H9 (cell line): ENCODE results near the gene IBA57. TPM values are rescaled to one million over a fixed set of nuclear protein-coding genes. Genes with fewer than 3 reads are reported as not detected.

Experiments
- DNase-seq: peaks from one replicate; pipeline ENCODE4 v3.0.0-alpha.2; 2017
- H2AFZ ChIP-seq: one replicate; pipeline ENCODE4 v1.6.1; 2013; ENCODE audit warnings: mild to moderate bottlenecking, low read length, control low read depth, moderate library complexity
- H2AK5ac ChIP-seq: 2 replicates; pipeline ENCODE4 v1.6.1; 2013; ENCODE audit warnings: low read length, control low read depth, mixed read lengths; ENCODE audit not compliant: insufficient read length
- H2BK120ac ChIP-seq: one replicate; pipeline ENCODE4 v1.6.1; 2013; ENCODE audit warnings: low read depth, mild to moderate bottlenecking, low read length, control low read depth, inconsistent platforms; ENCODE audit not compliant: poor library complexity, severe bottlenecking
- H2BK12ac ChIP-seq: 2 replicates; pipeline ENCODE4 v1.6.1; 2013; ENCODE audit warnings: low read length, control low read depth, mixed read lengths, low read depth; ENCODE audit not compliant: insufficient read length
- H2BK15ac ChIP-seq: 2 replicates; pipeline ENCODE4 v1.6.1; 2013; ENCODE audit warnings: low read depth, low read length, control low read depth
- H2BK20ac ChIP-seq: one replicate; pipeline ENCODE4 v1.6.1; 2013; ENCODE audit warnings: low read depth, mild to moderate bottlenecking, low read length, control low read depth, inconsistent platforms; ENCODE audit not compliant: poor library complexity, severe bottlenecking
- H2BK5ac ChIP-seq: 2 replicates; pipeline ENCODE4 v1.6.1; 2013; ENCODE audit warnings: low read length, control low read depth, mixed read lengths; ENCODE audit not compliant: insufficient read length
- H3K14ac ChIP-seq: 2 replicates; pipeline ENCODE4 v1.6.1; 2013; ENCODE audit warnings: low read length, control low read depth; ENCODE audit not compliant: insufficient read depth
- H3K18ac ChIP-seq: 2 replicates; pipeline ENCODE4 v1.6.1; 2013; ENCODE audit warnings: low read depth, mild to moderate bottlenecking, mixed read lengths, low read length, control low read depth; ENCODE audit not compliant: insufficient read length
- H3K23ac ChIP-seq: 2 replicates; pipeline ENCODE4 v1.6.1; 2013; ENCODE audit warnings: low read length, control low read depth, mixed read lengths, low read depth; ENCODE audit not compliant: insufficient read length
- H3K23me2 ChIP-seq: 2 replicates; pipeline ENCODE4 v1.6.1; 2013; ENCODE audit warnings: low read depth, mild to moderate bottlenecking, mixed read lengths, low read length, control low read depth; ENCODE audit not compliant: insufficient read length, poor library complexity, severe bottlenecking
- H3K27ac ChIP-seq: 2 replicates; pipeline ENCODE4 v1.5.1; 2013; ENCODE audit warnings: low read length, control low read depth, mixed read lengths, low read depth; ENCODE audit not compliant: insufficient read length
- H3K27me3 ChIP-seq: 2 replicates; pipeline ENCODE4 v1.6.1; 2013; ENCODE audit warnings: low read length, control low read depth, inconsistent platforms; ENCODE audit not compliant: insufficient read depth
- H3K4ac ChIP-seq: 2 replicates; pipeline ENCODE4 v1.6.1; 2013; ENCODE audit warnings: low read depth, mild to moderate bottlenecking, control low read depth, inconsistent platforms, low read length, moderate library complexity
- H3K4me1 ChIP-seq: 2 replicates; pipeline ENCODE4 v1.6.1; 2013; ENCODE audit warnings: low read length, control low read depth, inconsistent platforms; ENCODE audit not compliant: insufficient read depth
- H3K4me2 ChIP-seq: 2 replicates; pipeline ENCODE4 v1.6.1; 2013; ENCODE audit warnings: low read length, control low read depth, mixed read lengths; ENCODE audit not compliant: insufficient read length, insufficient read depth
- H3K56ac ChIP-seq: 2 replicates; pipeline ENCODE4 v1.6.1; 2013; ENCODE audit warnings: low read depth, mild to moderate bottlenecking, mixed read lengths, low read length, control low read depth; ENCODE audit not compliant: insufficient read length
- H3K79me1 ChIP-seq: 2 replicates; pipeline ENCODE4 v1.6.1; 2013; ENCODE audit warnings: low read depth, mild to moderate bottlenecking, moderate library complexity, low read length, control low read depth, inconsistent platforms; ENCODE audit not compliant: insufficient read depth, poor library complexity, severe bottlenecking
- H3K79me2 ChIP-seq: 2 replicates; pipeline ENCODE4 v1.6.1; 2013; ENCODE audit warnings: low read length, control low read depth, inconsistent platforms; ENCODE audit not compliant: insufficient read depth
- H3K9ac ChIP-seq: 2 replicates; pipeline ENCODE4 v1.6.1; 2013; ENCODE audit warnings: low read length, control low read depth, mixed read lengths; ENCODE audit not compliant: insufficient read length; ENCODE audit errors: extremely low read depth
- H3K9me3 ChIP-seq: one replicate; pipeline ENCODE4 v1.6.1; 2013; ENCODE audit warnings: low read depth, low read length, inconsistent platforms; ENCODE audit not compliant: control insufficient read depth
- H3T11ph ChIP-seq: one replicate; pipeline ENCODE4 v1.6.1; 2013; ENCODE audit warnings: mild to moderate bottlenecking, low read length, control low read depth, inconsistent platforms
- H4K20me1 ChIP-seq: one replicate; pipeline ENCODE4 v1.6.1; 2013; ENCODE audit not compliant: control insufficient read depth, insufficient read length, insufficient read depth
- H4K5ac ChIP-seq: 2 replicates; pipeline ENCODE4 v1.6.1; 2013; ENCODE audit warnings: low read depth, mild to moderate bottlenecking, mixed read lengths, low read length, control low read depth; ENCODE audit not compliant: insufficient read length
- H4K8ac ChIP-seq: replicated peaks from 2 replicates; pipeline ENCODE4 v1.6.1; 2013; ENCODE audit warnings: low read length, control low read depth, mixed read lengths, low read depth; ENCODE audit not compliant: insufficient read length
- H4K91ac ChIP-seq: 2 replicates; pipeline ENCODE4 v1.6.1; 2013; ENCODE audit warnings: low read depth, mild to moderate bottlenecking, moderate library complexity, mixed read lengths, low read length, control low read depth; ENCODE audit not compliant: insufficient read length
- H3K27ac Mint-ChIP-seq, 3 experiments: 2 replicates in 2 of 3; 3 replicates in 1 of 3; pipeline ENCODE4 v1.8.0; 2020 to 2021; ENCODE audit warnings: mixed read lengths in 3 of 3, mild to moderate bottlenecking in 1 of 3, moderate library complexity in 1 of 3
- H3K27me3 Mint-ChIP-seq: 2 replicates; pipeline ENCODE4 v1.8.0; 2021; ENCODE audit warnings: low read depth, mild to moderate bottlenecking, moderate library complexity, mixed read lengths
- H3K36me3 Mint-ChIP-seq, 3 experiments: 2 replicates in 2 of 3; 3 replicates in 1 of 3; pipeline ENCODE4 v1.8.0; 2020 to 2021; ENCODE audit warnings: low read depth in 3 of 3, mixed read lengths in 3 of 3; ENCODE audit not compliant: insufficient read depth in 1 of 3
- H3K4me1 Mint-ChIP-seq, 2 experiments: 2 replicates each; pipeline ENCODE4 v1.8.0; 2020; ENCODE audit warnings: mixed read lengths in 2 of 2
- H3K4me3 Mint-ChIP-seq, 2 experiments: 2 replicates in 1 of 2; 3 replicates in 1 of 2; pipeline ENCODE4 v1.8.0; 2020 to 2021; ENCODE audit warnings: mild to moderate bottlenecking in 2 of 2, mixed read lengths in 2 of 2, moderate library complexity in 1 of 2
- H3K9me3 Mint-ChIP-seq, 2 experiments: 2 replicates in 1 of 2; 3 replicates in 1 of 2; pipeline ENCODE4 v1.8.0; 2020; ENCODE audit warnings: mild to moderate bottlenecking in 2 of 2, mixed read lengths in 2 of 2, moderate library complexity in 1 of 2
- CTCF ChIP-seq: fragments of 200-600 bp; sonication (generic); conservative IDR thresholded peaks from 3 replicates; pipeline ENCODE4 v1.8.0; 2021; ENCODE audit warnings: antibody characterized with exemption, mild to moderate bottlenecking
- WGBS: extraction: QIAGEN DNeasy Blood & Tissue Kit; methylation state at CpG from one replicate; pipeline ENCODE4 v1.1.7; 2013; ENCODE audit warnings: missing lambda C conversion rate, low lambda C conversion rate, mixed read lengths; ENCODE audit not compliant: insufficient read length; ENCODE audit errors: extremely low coverage; 5-methylcytosine and 5-hydroxymethylcytosine counted together
- total RNA-seq: library from RNA; stranded (reverse); gene quantifications from 2 replicates; pipeline ENCODE4 v1.2.1, GENCODE V29; 2021

Gene IBA57
- total RNA-seq, 1 experiment from 2014 or later: 12.6 TPM

- no peak overlapping the region for H2AK5ac ChIP-seq
- no peak overlapping the region for H3K4me2 ChIP-seq
- no peak overlapping the region for H2BK20ac ChIP-seq
- no peaks in the 10 kb centered on the region for H3K27me3 ChIP-seq
- H3K79me2 ChIP-seq: no peaks in the 10 kb centered on the region
- no peaks in the 10 kb centered on the region for H3K9me3 ChIP-seq
- Mint-ChIP-seq H3K4me3 (no peak overlapping the region), H3K4me1 (peaks cover 15 to 30% of the 10 kb centered on the region in 2 experiments), H3K27ac (no peak overlapping the region), H3K27me3 (peaks cover 11% of the 10 kb centered on the region), H3K9me3 (peaks cover 0 to 2% of the 10 kb centered on the region in 2 experiments; a peak in 1 of 5 replicates), H3K36me3 (peaks cover 0 to 3% (median 2%) of the 10 kb centered on the region in 3 experiments; a peak in 2 of 7 replicates)
- no peak overlapping the region for H3K18ac ChIP-seq
- no peaks in the 10 kb centered on the region for H4K20me1 ChIP-seq
- H3K23me2 ChIP-seq: peaks cover 2% of the 10 kb centered on the region
- H2BK15ac ChIP-seq: no peak overlapping the region
- H3K79me1 ChIP-seq: no peaks in the 10 kb centered on the region
- no CpG with 5 or more reads among the region's 14 CpGs for WGBS
- DNase-seq: peak; percentile 56
- no peak overlapping the region for H2BK12ac ChIP-seq
- no peak overlapping the region for H4K5ac ChIP-seq
- H3K56ac ChIP-seq: no peak overlapping the region
- H2AFZ ChIP-seq: no peak overlapping the region
- H2BK120ac ChIP-seq: no peak overlapping the region
- H3K4ac ChIP-seq: no peak overlapping the region
- H3K27ac ChIP-seq: no peak overlapping the region
- 0 out of 2 replicates have a peak overlapping the region, but pooled peaks have one; percentile 1 for H3K14ac ChIP-seq
- H3K9ac ChIP-seq: no peak overlapping the region
- no peaks in the 10 kb centered on the region; the same call in 1 of the 2 replicates for H3K4me1 ChIP-seq
- no peak overlapping the region for H3T11ph ChIP-seq
- H4K8ac ChIP-seq: no peak overlapping the region
- H2BK5ac ChIP-seq: no peak overlapping the region
- TF ChIP-seq CTCF: 0 out of 3 replicates have a peak, but pooled peaks have one; percentile 19
- no peak overlapping the region for H4K91ac ChIP-seq
- H3K23ac ChIP-seq: no peak overlapping the region
These were observed 3.2 kb upstream of the IBA57 start for GRCh38 chr1:228162286-228163006.
